Breast epithelium (tissue), 4 donors: ENCODE measurements around the gene PIK3CA. TPM values are rescaled to one million over a fixed set of nuclear protein-coding genes. Genes with fewer than 3 reads are reported as not detected.

Experiments used
- DNase-seq, 2 donors: peaks; one replicate each; pipeline ENCODE4 v3.0.0-alpha.2; 2019; ENCODE audit warnings: low spot score in 2 of 2
- H3K27ac ChIP-seq, 2 donors: fragments of 200-600 bp; sonication (generic) in 1 of 2; one replicate each; pipeline ENCODE4 v1.5.1; 2016 to 2019; ENCODE audit warnings: mild to moderate bottlenecking in 1 of 2
- H3K27me3 ChIP-seq, 2 donors: fragments of 200-600 bp; sonication (generic) in 1 of 2; one replicate each; pipeline versions ENCODE4 v1.5.1 to v1.6.0; 2017 to 2019; ENCODE audit warnings: control low read depth in 1 of 2, mild to moderate bottlenecking in 1 of 2
- H3K36me3 ChIP-seq: fragments of 200-600 bp; one replicate; pipeline ENCODE4 v1.5.1; 2019
- H3K4me1 ChIP-seq, 2 donors: fragments of 200-600 bp; sonication (generic); one replicate each; pipeline ENCODE4 v1.5.1; 2016 to 2019; ENCODE audit warnings: control low read depth in 1 of 2
- H3K4me3 ChIP-seq, 3 donors: fragments of 200-600 bp; sonication (generic); 1 replicate in 2 of 3; 2 replicates in 1 of 3; pipeline ENCODE4 v1.5.1; 2016 to 2019; ENCODE audit warnings: mild to moderate bottlenecking in 3 of 3, moderate library complexity in 2 of 3
- H3K9me3 ChIP-seq, 2 donors: fragments of 200-600 bp; sonication (generic) in 1 of 2; one replicate each; pipeline ENCODE4 v1.5.1; 2016 to 2019; ENCODE audit warnings: control low read depth in 1 of 2
- CTCF ChIP-seq, 3 donors: fragments of 450-650 bp; IDR thresholded peaks; one replicate each; pipeline ENCODE4 v1.5.1; 2016 to 2017; ENCODE audit warnings: antibody characterized with exemption in 3 of 3, mild to moderate bottlenecking in 3 of 3, moderate library complexity in 3 of 3
- POLR2A ChIP-seq: fragments of 450-650 bp; IDR thresholded peaks from one replicate; pipeline ENCODE4 v1.6.1; 2016; ENCODE audit warnings: antibody characterized with exemption, mild to moderate bottlenecking, moderate library complexity
- POLR2AphosphoS5 ChIP-seq, 3 donors: sonication (generic); formaldehyde crosslinking; IDR thresholded peaks; one replicate each; pipeline ENCODE4 v1.6.1; 2017; ENCODE audit warnings: antibody characterized with exemption in 3 of 3
- intact Hi-C: fragments of 100-400 bp; cut with DNase I; formaldehyde crosslinking; loops from one replicate; pipeline ENCODE4 v1.15.1; 2023; ENCODE audit warnings: low total_unique reads
- total RNA-seq, 3 donors: library from RNA; depleted of rRNA; stranded (reverse); fragments of >200 nt; gene quantifications; one replicate each; pipeline ENCODE4 v1.1.0, GENCODE V29; 2016

Gene PIK3CA
- total RNA-seq, 3 donors from 2014 or later: 34.1 to 43.0 (median 38.4) TPM

- Histone ChIP-seq H3K36me3 (no peaks in the 10 kb centered on the region), H3K4me3 (no peak overlapping the region), H3K27me3 (no peaks in the 10 kb centered on the region), H3K27ac (no peak overlapping the region), H3K9me3 (no peaks in the 10 kb centered on the region), H3K4me1 (no peaks in the 10 kb centered on the region)
- intact Hi-C loops: no loop called here
- no peak for DNase-seq
- no peak for TF ChIP-seq CTCF (IDR thresholded peaks at IDR 0.05)
- TF ChIP-seq POLR2AphosphoS5 (IDR thresholded peaks at IDR 0.05): no peak
- no peak for TF ChIP-seq POLR2A
Measured at GRCh38 chr3:179289295-179289694, 141.1 kb downstream of the PIK3CA start.

Other genes with a start within 250 kb of the PIK3CA start
- gene ZMAT3, start 76.5 kb upstream of the PIK3CA start, total RNA-seq: 10 to 100 TPM; 10.4 to 19.5 (median 16.7) TPM
- gene KCNMB3, start 102.8 kb downstream of the PIK3CA start, total RNA-seq: 1 to 10 TPM; 3.7 to 7.3 (median 4.9) TPM
- gene ZNF639, start 174.7 kb downstream of the PIK3CA start, total RNA-seq: 10 to 100 TPM; 41.4 to 44.9 (median 41.8) TPM
- 10 to 100 TPM; 33.4 to 85.2 (median 61.0) TPM for gene MFN1, start 199.4 kb downstream of the PIK3CA start, total RNA-seq